PFSK-1 (cell line): ENCODE data around the gene PRKAG2.

ENCODE experiments used
- FOXP2 ChIP-seq: optimal IDR thresholded peaks from 2 replicates; pipeline ENCODE3; 2011; ENCODE audit warnings: borderline replicate concordance, control low read depth, inconsistent platforms; ENCODE audit not compliant: insufficient read depth; ENCODE audit errors: extremely low read length, extremely low read depth
- POLR2AphosphoS5 ChIP-seq: IDR thresholded peaks from 2 replicates; pipeline ENCODE4 v1.6.1; 2012; ENCODE audit warnings: low read depth, mild to moderate bottlenecking, control low read depth, low read length, moderate library complexity
- REST ChIP-seq, 2 experiments: IDR thresholded peaks; 2 replicates each; pipeline versions ENCODE4 v1.6.1 to v1.8.0; 2011 to 2012; ENCODE audit warnings: low read depth in 2 of 2, low read length in 2 of 2, control low read depth in 1 of 2, inconsistent platforms in 1 of 2, mild to moderate bottlenecking in 1 of 2, moderate library complexity in 1 of 2; ENCODE audit not compliant: insufficient read depth in 1 of 2
- SIN3A ChIP-seq: IDR thresholded peaks from 2 replicates; pipeline ENCODE4 v1.6.1; 2012; ENCODE audit warnings: mild to moderate bottlenecking, low read length, moderate library complexity, borderline replicate concordance; ENCODE audit not compliant: insufficient read depth
- TAF1 ChIP-seq: IDR thresholded peaks from 2 replicates; pipeline ENCODE4 v1.6.1; 2012; ENCODE audit warnings: low read length, control low read depth, borderline replicate concordance; ENCODE audit not compliant: insufficient read depth

Gene PRKAG2

DNA sequence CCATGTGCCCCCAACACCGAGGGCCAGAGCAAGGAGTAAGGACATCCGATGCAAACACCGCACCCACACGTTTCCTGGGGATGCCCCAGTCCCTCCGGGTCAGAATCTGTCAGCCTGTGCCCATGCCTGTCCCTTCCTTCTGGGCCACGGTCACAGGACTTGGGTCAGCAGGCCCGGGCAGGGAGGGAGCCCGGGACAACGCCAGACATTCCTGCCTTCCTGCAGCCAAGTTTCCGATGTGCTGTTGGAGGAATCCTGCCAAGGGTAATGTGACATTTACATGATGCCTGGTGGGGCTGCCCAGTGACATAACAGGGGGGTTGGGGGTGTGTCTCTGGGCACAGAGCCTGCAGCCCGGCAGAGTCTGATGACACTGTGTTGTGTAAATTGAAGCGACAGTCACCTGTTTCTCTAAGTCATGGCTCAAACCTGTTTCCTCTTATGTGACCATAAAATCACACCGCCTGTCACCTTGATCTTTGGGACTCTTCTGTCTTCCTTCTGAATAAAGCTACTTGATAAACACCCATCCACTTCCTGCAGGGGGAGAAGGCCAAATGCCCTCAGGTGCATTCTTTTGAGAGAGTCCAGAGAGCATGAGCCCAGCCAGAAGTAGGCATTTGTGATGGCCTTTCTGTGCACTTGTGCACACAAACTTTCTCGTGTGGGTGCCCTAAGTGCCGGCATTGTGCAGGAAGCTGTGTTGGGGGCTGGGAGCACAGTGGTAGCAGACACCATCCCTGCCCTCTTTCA lies 181.9 kb downstream of the PRKAG2 start:
- TF ChIP-seq FOXP2 (no peak), TAF1 (no peak), SIN3A (no peak), POLR2AphosphoS5 (no peak)

DNA sequence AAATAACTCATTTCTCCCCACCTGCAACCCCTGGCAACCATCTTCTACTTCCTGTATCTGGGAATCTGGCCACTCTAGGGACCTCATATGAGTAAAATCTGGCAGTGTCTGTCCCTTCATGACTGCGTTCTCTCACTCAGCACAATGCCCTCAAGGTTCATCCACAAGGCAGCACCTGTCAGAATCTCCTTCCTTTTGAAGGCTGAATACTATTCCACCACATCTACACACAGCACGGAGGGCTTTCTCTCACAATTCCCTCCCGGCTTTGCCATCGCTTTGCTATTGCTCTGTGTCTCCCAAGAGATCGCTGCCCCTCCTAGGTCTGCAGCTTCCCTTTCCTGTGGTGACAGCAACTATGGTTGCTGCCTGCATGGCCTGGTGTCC lies 182.5 kb downstream of the PRKAG2 start:
- TF ChIP-seq POLR2AphosphoS5 (no peak), FOXP2 (no peak), SIN3A (no peak)

GRCh38 chr7:151693140-151693539 lies 183.8 kb downstream of the PRKAG2 start:
- no peak for TF ChIP-seq SIN3A
- TF ChIP-seq TAF1 = no peak
- no peak for TF ChIP-seq FOXP2
- TF ChIP-seq POLR2AphosphoS5 = no peak
- TF ChIP-seq REST (IDR thresholded peaks at IDR 0.05; ENCODE audit: insufficient read depth in 1 of 2, low read depth in 2 of 2, low read length in 2 of 2) = no peak

DNA sequence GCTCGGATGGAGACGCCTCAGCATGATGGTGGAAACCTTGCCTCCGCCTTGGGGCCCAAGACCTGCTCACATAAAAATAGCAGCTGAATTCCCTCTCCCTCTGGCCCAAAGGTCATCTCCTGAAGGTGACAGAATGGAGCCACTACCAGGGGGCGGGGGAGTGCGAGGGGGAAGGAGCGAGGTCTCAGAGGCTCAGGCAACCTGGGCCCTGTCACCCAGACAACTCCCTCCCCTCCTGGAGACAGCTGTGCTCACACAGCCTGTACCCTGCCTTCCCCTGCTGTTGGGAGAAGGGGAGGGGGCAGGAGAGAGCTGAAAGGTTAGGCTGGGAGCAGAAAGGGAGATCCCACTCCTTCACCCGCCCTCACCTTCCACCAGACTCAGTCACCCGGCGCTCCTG lies 184.2 kb downstream of the PRKAG2 start:
- TF ChIP-seq REST (IDR thresholded peaks at IDR 0.05; ENCODE audit: insufficient read depth in 1 of 2, low read depth in 2 of 2, low read length in 2 of 2) (no peak), SIN3A (no peak), FOXP2 (no peak), POLR2AphosphoS5 (no peak), TAF1 (no peak)

DNA sequence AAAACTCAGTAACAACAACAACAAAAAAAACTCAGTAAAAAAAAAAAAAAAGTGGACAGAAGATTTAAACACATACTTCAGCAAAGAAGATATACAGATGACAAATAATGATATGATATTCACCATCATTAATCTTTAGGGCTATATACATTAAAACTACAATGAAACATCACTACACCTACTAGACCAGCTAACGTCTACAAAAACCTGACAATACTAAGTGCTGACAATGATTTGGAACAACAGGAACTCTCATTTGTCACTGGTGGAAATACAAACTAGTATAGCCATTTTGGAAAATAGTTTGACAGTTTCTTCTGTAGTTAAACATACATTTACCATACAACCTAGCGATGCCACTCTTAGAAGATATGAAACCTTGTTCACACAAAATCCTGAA lies 185.5 kb downstream of the PRKAG2 start:
- TF ChIP-seq REST (IDR thresholded peaks at IDR 0.05; ENCODE audit: insufficient read depth in 1 of 2, low read depth in 2 of 2, low read length in 2 of 2) = no peak
- TF ChIP-seq FOXP2 = no peak
- no peak for TF ChIP-seq SIN3A
- TF ChIP-seq TAF1 = no peak
- no peak for TF ChIP-seq POLR2AphosphoS5

- TF ChIP-seq POLR2AphosphoS5 (no peak), SIN3A (no peak), REST (IDR thresholded peaks at IDR 0.05; ENCODE audit: insufficient read depth in 1 of 2, low read depth in 2 of 2, low read length in 2 of 2) (no peak), FOXP2 (no peak), TAF1 (no peak)
Observed at GRCh38 chr7:151690606-151691005, 186.3 kb downstream of the PRKAG2 start.
